ENCODE results near the gene STXBP3. TPM values are rescaled to one million over a fixed set of nuclear protein-coding genes. Genes with fewer than 3 reads are reported as not detected.
"Not testable (repeated sequence)": the region's sequence is repeated elsewhere in the genome, so short reads cannot be mapped to it uniquely, and the experiment has no call there.

The STXBP3 gene
- total RNA-seq (2014; rRNA removed; shearing (Covaris generic)), result 48.5 and 56.8 TPM in 2 replicates

- H3K4me3 ChIP-seq, result peak within 1 kb of the TSS; percentile 78
- peak within 1 kb of the TSS; percentile 72 for H3K27ac ChIP-seq
- DNase-seq (ENCODE audit: low read depth in 1 of 2, low spot score in 2 of 2), result peak; percentile 98 to 99
- no peaks in the 10 kb centered on the region for H3K9me3 ChIP-seq (replicated peaks)
- H3K36me3 ChIP-seq, result peaks cover 10% of the 10 kb centered on the region
- no peaks in the 10 kb centered on the region for H3K27me3 ChIP-seq (replicated peaks)
- H3K4me1 ChIP-seq (replicated peaks), result peaks cover 8% of the 10 kb centered on the region
Observed at GRCh38 chr1:108746382-108747170, at the start of gene STXBP3. STXBP3 (plus strand) TSS chr1:108746674; CDS start chr1:108746738, 64 bp downstream.

- no peaks in the 10 kb centered on the region for H3K27me3 ChIP-seq (replicated peaks)
- no peak for DNase-seq (ENCODE audit: low read depth in 1 of 2, low spot score in 2 of 2)
- H3K36me3 ChIP-seq, result peaks cover 69% of the 10 kb centered on the region
- no peak overlapping the region for H3K27ac ChIP-seq
- H3K4me1 ChIP-seq (replicated peaks), result peaks cover 13% of the 10 kb centered on the region
- no peaks in the 10 kb centered on the region for H3K9me3 ChIP-seq (replicated peaks)
- no peak overlapping the region for H3K4me3 ChIP-seq
Observed at GRCh38 chr1:108699375-108700332, 46.8 kb upstream of the STXBP3 start.

GRCh38 chr1:108701176-108701849, 45.2 kb upstream of the STXBP3 start:
- H3K27ac ChIP-seq, result no peak overlapping the region
- peaks cover 21% of the 10 kb centered on the region for H3K4me1 ChIP-seq (replicated peaks)
- DNase-seq (ENCODE audit: low read depth in 1 of 2, low spot score in 2 of 2), result no peak
- peaks cover 54% of the 10 kb centered on the region for H3K36me3 ChIP-seq
- no peaks in the 10 kb centered on the region for H3K27me3 ChIP-seq (replicated peaks)
- no peaks in the 10 kb centered on the region for H3K9me3 ChIP-seq (replicated peaks)
- no peak overlapping the region for H3K4me3 ChIP-seq

GRCh38 chr1:108702109-108702508, 44.4 kb upstream of the STXBP3 start:
- H3K27me3 ChIP-seq (replicated peaks); H3K27ac ChIP-seq; H3K9me3 ChIP-seq (replicated peaks); H3K4me3 ChIP-seq; DNase-seq (ENCODE audit: low read depth in 1 of 2, low spot score in 2 of 2): not testable (repeated sequence)
- Histone ChIP-seq H3K4me1 (replicated peaks) (peaks cover 21% of the 10 kb centered on the region), H3K36me3 (peaks cover 46% of the 10 kb centered on the region)

GRCh38 chr1:108703939-108704338, 42.5 kb upstream of the STXBP3 start:
- no peak overlapping the region for H3K27ac ChIP-seq

GRCh38 chr1:108704496-108704895, 42.0 kb upstream of the STXBP3 start:
- no peaks in the 10 kb centered on the region for H3K9me3 ChIP-seq (replicated peaks)
- H3K4me3 ChIP-seq, result no peak overlapping the region
- H3K27me3 ChIP-seq (replicated peaks), result no peaks in the 10 kb centered on the region
- H3K36me3 ChIP-seq, result peaks cover 24% of the 10 kb centered on the region
- DNase-seq (ENCODE audit: low read depth in 1 of 2, low spot score in 2 of 2), result peak; percentile 54 to 60
- peaks cover 21% of the 10 kb centered on the region for H3K4me1 ChIP-seq (replicated peaks)
- no peak overlapping the region for H3K27ac ChIP-seq

More at GRCh38 chr1:108703939-108704338, 42.5 kb upstream of the STXBP3 start:
- H3K4me1 ChIP-seq (replicated peaks), result peaks cover 21% of the 10 kb centered on the region
- H3K36me3 ChIP-seq, result peaks cover 30% of the 10 kb centered on the region
- H3K4me3 ChIP-seq, result no peak overlapping the region
- no peaks in the 10 kb centered on the region for H3K27me3 ChIP-seq (replicated peaks)
- DNase-seq (ENCODE audit: low read depth in 1 of 2, low spot score in 2 of 2), result no peak
- no peaks in the 10 kb centered on the region for H3K9me3 ChIP-seq (replicated peaks)

- Histone ChIP-seq H3K27me3 (replicated peaks) (no peaks in the 10 kb centered on the region), H3K9me3 (replicated peaks) (no peaks in the 10 kb centered on the region), H3K27ac (no peak overlapping the region), H3K4me3 (no peak overlapping the region), H3K36me3 (peaks cover 5% of the 10 kb centered on the region; the same call in 1 of the 2 replicates), H3K4me1 (replicated peaks) (peaks cover 21% of the 10 kb centered on the region)
- no peak for DNase-seq (ENCODE audit: low read depth in 1 of 2, low spot score in 2 of 2)
Observed at GRCh38 chr1:108706643-108707042, 39.8 kb upstream of the STXBP3 start.

GRCh38 chr1:108708691-108709660, 37.5 kb upstream of the STXBP3 start:
- H3K4me3 ChIP-seq, result no peak overlapping the region
- no peaks in the 10 kb centered on the region for H3K36me3 ChIP-seq
- peaks cover 15% of the 10 kb centered on the region for H3K4me1 ChIP-seq (replicated peaks)
- 0 out of 2 replicates have a peak, but pooled peaks cover 3% of the 10 kb centered on the region for H3K27me3 ChIP-seq (replicated peaks)
- no peak for DNase-seq (ENCODE audit: low read depth in 1 of 2, low spot score in 2 of 2)
- no peaks in the 10 kb centered on the region for H3K9me3 ChIP-seq (replicated peaks)
- H3K27ac ChIP-seq, result no peak overlapping the region

- H3K27me3 ChIP-seq (replicated peaks), result 0 out of 2 replicates have a peak, but pooled peaks cover 3% of the 10 kb centered on the region
- DNase-seq (ENCODE audit: low read depth in 1 of 2, low spot score in 2 of 2), result no peak
- no peak within 1 kb of the TSS for H3K4me3 ChIP-seq
- H3K9me3 ChIP-seq (replicated peaks), result no peaks in the 10 kb centered on the region
- H3K4me1 ChIP-seq (replicated peaks), result no peaks in the 10 kb centered on the region
- H3K36me3 ChIP-seq, result no peaks in the 10 kb centered on the region
- no peak within 1 kb of the TSS for H3K27ac ChIP-seq
Observed at GRCh38 chr1:108712606-108713150, 33.8 kb upstream of the STXBP3 start, which contains the start of gene FNDC7. FNDC7 (plus strand) TSS chr1:108712908; CDS start chr1:108712934, 26 bp downstream.

GRCh38 chr1:108715932-108716331, 30.5 kb upstream of the STXBP3 start:
- H3K27ac ChIP-seq, result no peak overlapping the region
- H3K4me3 ChIP-seq, result no peak overlapping the region
- DNase-seq (ENCODE audit: low read depth in 1 of 2, low spot score in 2 of 2), result no peak
- H3K9me3 ChIP-seq (replicated peaks), result no peaks in the 10 kb centered on the region
- H3K27me3 ChIP-seq (replicated peaks), result 0 out of 2 replicates have a peak, but pooled peaks cover 3% of the 10 kb centered on the region
- peaks cover 14% of the 10 kb centered on the region for H3K4me1 ChIP-seq (replicated peaks)
- H3K36me3 ChIP-seq, result no peaks in the 10 kb centered on the region

GRCh38 chr1:108716437-108717230, 29.8 kb upstream of the STXBP3 start:
- no peaks in the 10 kb centered on the region for H3K9me3 ChIP-seq (replicated peaks)
- no peak overlapping the region for H3K4me3 ChIP-seq
- no peaks in the 10 kb centered on the region for H3K36me3 ChIP-seq
- H3K27ac ChIP-seq, result no peak overlapping the region
- DNase-seq (ENCODE audit: low read depth in 1 of 2, low spot score in 2 of 2), result no peak
- H3K4me1 ChIP-seq (replicated peaks), result peaks cover 14% of the 10 kb centered on the region
- 0 out of 2 replicates have a peak, but pooled peaks cover 3% of the 10 kb centered on the region for H3K27me3 ChIP-seq (replicated peaks)

Data from SJSA1 (cell line).